CD14-positive monocyte (primary cell): ENCODE measurements around the gene NOTCH1. TPM values are rescaled to one million over a fixed set of nuclear protein-coding genes. Genes with fewer than 3 reads are reported as not detected.

Experiments used
- DNase-seq, 3 donors: peaks; one replicate each; pipeline ENCODE4 v3.0.0-alpha.2; 2011 to 2022
- H2AFZ ChIP-seq: 2 replicates; pipeline ENCODE4 v1.6.0; 2012; ENCODE audit warnings: mild to moderate bottlenecking, low read depth, low read length, inconsistent platforms; ENCODE audit not compliant: insufficient read depth, poor library complexity, severe bottlenecking
- H3K27ac ChIP-seq, 2 donors: 1 replicate in 1 of 2; 2 replicates in 1 of 2; pipeline ENCODE4 v1.5.1; 2012 to 2013; ENCODE audit warnings: low read length in 2 of 2, control low read depth in 1 of 2, inconsistent platforms in 1 of 2, low read depth in 1 of 2, mild to moderate bottlenecking in 1 of 2
- H3K27me3 ChIP-seq, 2 donors: one replicate each; pipeline versions ENCODE4 v1.6.0 to v1.6.1; 2011 to 2013; ENCODE audit warnings: low read length in 2 of 2; ENCODE audit not compliant: control insufficient read depth in 2 of 2, insufficient read depth in 2 of 2
- H3K36me3 ChIP-seq, 2 donors: replicated peaks in 1 of 2; 1 replicate in 1 of 2; 2 replicates in 1 of 2; pipeline versions ENCODE4 v1.5.1 to v1.6.1; 2012 to 2013; ENCODE audit warnings: low read length in 2 of 2, control low read depth in 1 of 2, inconsistent platforms in 1 of 2, mild to moderate bottlenecking in 1 of 2; ENCODE audit not compliant: insufficient read depth in 2 of 2, control insufficient read depth in 1 of 2
- H3K4me1 ChIP-seq, 2 donors: 1 replicate in 1 of 2; 2 replicates in 1 of 2; pipeline versions ENCODE4 v1.5.1 to v1.6.1; 2012 to 2013; ENCODE audit warnings: low read length in 2 of 2, control low read depth in 1 of 2, inconsistent platforms in 1 of 2, mild to moderate bottlenecking in 1 of 2, moderate library complexity in 1 of 2; ENCODE audit not compliant: insufficient read depth in 2 of 2, control insufficient read depth in 1 of 2
- H3K4me2 ChIP-seq: replicated peaks from 2 replicates; pipeline ENCODE3; 2012; ENCODE audit warnings: low read length, moderate library complexity, mild to moderate bottlenecking; ENCODE audit not compliant: poor library complexity, severe bottlenecking; ENCODE audit errors: extremely low read depth
- H3K4me3 ChIP-seq, 3 experiments: fragments of 200-600 bp in 1 of 3; sonication (generic) in 1 of 3; replicated peaks in 1 of 3; 1 replicate in 2 of 3; 2 replicates in 1 of 3; pipeline ENCODE4 v1.5.1; 2011 to 2013; ENCODE audit warnings: low read length in 3 of 3, mild to moderate bottlenecking in 3 of 3, control low read depth in 2 of 3, low read depth in 2 of 3, inconsistent platforms in 1 of 3, moderate library complexity in 1 of 3
- H3K79me2 ChIP-seq: 2 replicates; pipeline ENCODE4 v1.6.0; 2012; ENCODE audit warnings: mild to moderate bottlenecking, control low read depth, inconsistent platforms, low read length, moderate library complexity; ENCODE audit not compliant: insufficient read depth
- H3K9ac ChIP-seq: 2 replicates; pipeline ENCODE4 v1.6.0; 2017; ENCODE audit warnings: low read length, mild to moderate bottlenecking; ENCODE audit not compliant: insufficient read depth, poor library complexity, severe bottlenecking
- H3K9me3 ChIP-seq, 2 donors: replicated peaks in 1 of 2; 1 replicate in 1 of 2; 2 replicates in 1 of 2; pipeline versions ENCODE4 v1.5.1 to v1.6.1; 2012 to 2013; ENCODE audit warnings: low read length in 2 of 2, control low read depth in 1 of 2; ENCODE audit not compliant: control insufficient read depth in 1 of 2, insufficient read depth in 1 of 2
- H4K20me1 ChIP-seq: 2 replicates; pipeline ENCODE4 v1.6.0; 2012; ENCODE audit warnings: mild to moderate bottlenecking, low read length, control low read depth, moderate library complexity; ENCODE audit not compliant: insufficient read depth
- H3K27ac Mint-ChIP-seq, 7 donors: one replicate each; pipeline ENCODE4 v1.8.0; 2020; ENCODE audit warnings: mild to moderate bottlenecking in 7 of 7, mixed read lengths in 7 of 7, moderate library complexity in 6 of 7, inconsistent platforms in 2 of 7
- H3K27me3 Mint-ChIP-seq, 3 donors: one replicate each; pipeline ENCODE4 v1.8.0; 2021 to 2022; ENCODE audit warnings: low read depth in 3 of 3, mild to moderate bottlenecking in 3 of 3, mixed read lengths in 3 of 3, moderate library complexity in 3 of 3, inconsistent platforms in 1 of 3
- H3K36me3 Mint-ChIP-seq, 2 donors: one replicate each; pipeline ENCODE4 v1.8.0; 2020; ENCODE audit warnings: mixed read lengths in 2 of 2, inconsistent platforms in 1 of 2, mild to moderate bottlenecking in 1 of 2
- H3K4me1 Mint-ChIP-seq: one replicate; pipeline ENCODE4 v1.8.0; 2020; ENCODE audit warnings: mild to moderate bottlenecking, mixed read lengths
- H3K4me3 Mint-ChIP-seq, 2 donors: one replicate each; pipeline ENCODE4 v1.8.0; 2020; ENCODE audit warnings: mild to moderate bottlenecking in 2 of 2, mixed read lengths in 2 of 2, moderate library complexity in 1 of 2
- H3K9me3 Mint-ChIP-seq, 7 donors: one replicate each; pipeline ENCODE4 v1.8.0; 2020 to 2022; ENCODE audit warnings: mixed read lengths in 7 of 7, mild to moderate bottlenecking in 6 of 7, moderate library complexity in 6 of 7, inconsistent platforms in 2 of 7
- CTCF ChIP-seq: fragments of 200-600 bp; IDR thresholded peaks from one replicate; pipeline ENCODE4 v1.8.0; 2022; ENCODE audit warnings: antibody characterized with exemption, mild to moderate bottlenecking
- WGBS: methylation state at CpG from one replicate; pipeline ENCODE4 v1.1.5; 2013; ENCODE audit warnings: missing lambda C conversion rate; ENCODE audit not compliant: insufficient coverage; 5-methylcytosine and 5-hydroxymethylcytosine counted together
- intact Hi-C, 2 donors: fragments of 100-400 bp; cut with micrococcal nuclease; formaldehyde crosslinking; loops; one replicate each; pipeline versions ENCODE4 v1.15.0 to v1.15.1; 2023
- polyA plus RNA-seq, 3 donors: library from polyadenylated mRNA; depleted of rRNA in 1 of 3; unstranded in 2 of 3; stranded (reverse) in 1 of 3; fragments of 300-500 nt in 2 of 3; fragments of >200 nt in 1 of 3; fragmentation: Illumina TruSeq in 2 of 3; gene quantifications; 1 replicate in 2 of 3; 2 replicates in 1 of 3; pipeline ENCODE4 v1.2.3, GENCODE V29; 2012 to 2021

The NOTCH1 gene
- polyA plus RNA-seq, 3 donors: 1.4 to 33.0 (median 2.2) TPM

GRCh38 chr9:136456258-136456657, 89.6 kb downstream of the NOTCH1 start:
- no peak for DNase-seq
- no peak overlapping the region for H3K4me3 ChIP-seq
- peak overlapping the region in 2 of 7 donors; percentile 11 to 45 for H3K27ac Mint-ChIP-seq
- peaks cover 51% of the 10 kb centered on the region for H4K20me1 ChIP-seq
- no peaks in the 10 kb centered on the region for H3K4me1 Mint-ChIP-seq
- H2AFZ ChIP-seq: no peak overlapping the region
- intact Hi-C loops: no loop called here
- peaks cover 81 to 99% of the 10 kb centered on the region in 2 donors for H3K36me3 Mint-ChIP-seq
- H3K9me3 Mint-ChIP-seq: peaks cover 0 to 2% (median 0%) of the 10 kb centered on the region in 7 donors
- H3K27me3 ChIP-seq: no peaks in the 10 kb centered on the region
- TF ChIP-seq CTCF: no peak
- no peaks in the 10 kb centered on the region for H3K9me3 ChIP-seq
- no peak overlapping the region for H3K27ac ChIP-seq
- H3K4me3 Mint-ChIP-seq: no peak overlapping the region
- no peaks in the 10 kb centered on the region for H3K4me1 ChIP-seq
- H3K9ac ChIP-seq: no peak overlapping the region
- H3K36me3 ChIP-seq: peaks cover 88 to 90% of the 10 kb centered on the region in 2 donors
- H3K4me2 ChIP-seq: no peak overlapping the region
- no peaks in the 10 kb centered on the region for H3K79me2 ChIP-seq
- 93% methylated on average over 9 of the region's 9 CpGs for WGBS
- H3K27me3 Mint-ChIP-seq: peaks cover 0 to 1% (median 0%) of the 10 kb centered on the region in 3 donors

- no peak overlapping the region for H3K4me2 ChIP-seq
- WGBS: 96% methylated on average over 40 of the region's 43 CpGs
- TF ChIP-seq CTCF: no peak
- peaks cover 83 to 99% of the 10 kb centered on the region in 2 donors for H3K36me3 Mint-ChIP-seq
- H3K9me3 Mint-ChIP-seq: peaks cover 0 to 2% (median 0%) of the 10 kb centered on the region in 7 donors
- no peaks in the 10 kb centered on the region for H3K79me2 ChIP-seq
- H3K4me3 ChIP-seq: no peak overlapping the region
- H3K4me1 ChIP-seq: no peaks in the 10 kb centered on the region
- H3K27me3 ChIP-seq: no peaks in the 10 kb centered on the region
- no peak overlapping the region for H3K4me3 Mint-ChIP-seq
- no peaks in the 10 kb centered on the region for H3K9me3 ChIP-seq
- peaks cover 0 to 1% (median 0%) of the 10 kb centered on the region in 3 donors for H3K27me3 Mint-ChIP-seq
- DNase-seq: no peak
- intact Hi-C loops: no loop called here
- H4K20me1 ChIP-seq: peaks cover 52% of the 10 kb centered on the region
- no peak overlapping the region for H3K27ac ChIP-seq
- no peaks in the 10 kb centered on the region for H3K4me1 Mint-ChIP-seq
- H3K36me3 ChIP-seq: peaks cover 88 to 91% of the 10 kb centered on the region in 2 donors
- peak overlapping the region in 5 of 7 donors; percentile 14 to 71 (median 53) for H3K27ac Mint-ChIP-seq
- H3K9ac ChIP-seq: no peak overlapping the region
- no peak overlapping the region for H2AFZ ChIP-seq
These were observed 90.5 kb downstream of the NOTCH1 start for GRCh38 chr9:136455043-136456002.
